Neural cell (in vitro differentiated cells): Measurements from ENCODE around the gene TRABD2B.

ENCODE experiments used
- EP300 ChIP-seq: fragments of 450-650 bp; conservative IDR thresholded peaks from 2 replicates; pipeline ENCODE4 v1.6.1; 2014; ENCODE audit warnings: antibody characterized with exemption, mild to moderate bottlenecking, moderate library complexity; ENCODE audit not compliant: poor library complexity, severe bottlenecking
- EZH2 ChIP-seq: fragments of 200-600, 300-800 bp; shearing (Covaris generic), sonication (generic); IDR thresholded peaks from 2 replicates; pipeline ENCODE4 v1.6.1; 2014; ENCODE audit warnings: antibody characterized with exemption, low read length, borderline replicate concordance, mild to moderate bottlenecking; ENCODE audit not compliant: insufficient read depth, poor library complexity, severe bottlenecking
- POLR2AphosphoS5 ChIP-seq: IDR thresholded peaks from 2 replicates; pipeline ENCODE4 v1.6.1; 2012
- SMC3 ChIP-seq: fragments of 450-650 bp; conservative IDR thresholded peaks from 2 replicates; pipeline ENCODE4 v1.6.1; 2014; ENCODE audit warnings: antibody characterized with exemption, mild to moderate bottlenecking, moderate library complexity; ENCODE audit not compliant: poor library complexity
- TAF1 ChIP-seq: IDR thresholded peaks from 2 replicates; pipeline ENCODE4 v1.6.1; 2012; ENCODE audit warnings: low read depth
- TF ChIP-seq, protein P1 (sequence below): fragments of 450-650 bp; IDR thresholded peaks from 2 replicates; pipeline ENCODE4 v1.5.1; 2014; ENCODE audit warnings: antibody characterized with exemption, mild to moderate bottlenecking, moderate library complexity; ENCODE audit not compliant: poor library complexity, severe bottlenecking
- TF ChIP-seq, protein P2 (sequence below): IDR thresholded peaks from 2 replicates; pipeline ENCODE4 v1.6.1; 2012; ENCODE audit warnings: borderline replicate concordance

DNA sequence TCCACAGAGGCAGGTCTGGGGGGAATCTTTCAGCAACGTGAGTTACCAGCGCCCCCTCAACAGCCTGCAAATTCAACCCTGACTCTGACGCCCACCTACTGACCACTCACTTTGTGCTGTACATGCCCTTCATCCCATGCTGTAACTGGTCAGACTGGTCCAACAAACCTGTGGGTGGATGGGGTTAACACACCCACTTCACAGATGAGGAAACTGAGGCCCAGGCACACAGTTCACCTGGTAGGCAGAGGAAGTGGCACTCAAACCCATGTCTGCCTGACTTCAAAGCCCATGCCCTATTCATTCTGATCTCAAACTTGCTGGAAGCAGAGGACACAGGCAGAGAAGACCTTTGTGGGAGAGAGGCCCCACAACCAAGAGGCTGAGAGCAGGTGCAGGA lies 172.9 kb downstream of the TRABD2B start:
- TF ChIP-seq, protein P1, sequence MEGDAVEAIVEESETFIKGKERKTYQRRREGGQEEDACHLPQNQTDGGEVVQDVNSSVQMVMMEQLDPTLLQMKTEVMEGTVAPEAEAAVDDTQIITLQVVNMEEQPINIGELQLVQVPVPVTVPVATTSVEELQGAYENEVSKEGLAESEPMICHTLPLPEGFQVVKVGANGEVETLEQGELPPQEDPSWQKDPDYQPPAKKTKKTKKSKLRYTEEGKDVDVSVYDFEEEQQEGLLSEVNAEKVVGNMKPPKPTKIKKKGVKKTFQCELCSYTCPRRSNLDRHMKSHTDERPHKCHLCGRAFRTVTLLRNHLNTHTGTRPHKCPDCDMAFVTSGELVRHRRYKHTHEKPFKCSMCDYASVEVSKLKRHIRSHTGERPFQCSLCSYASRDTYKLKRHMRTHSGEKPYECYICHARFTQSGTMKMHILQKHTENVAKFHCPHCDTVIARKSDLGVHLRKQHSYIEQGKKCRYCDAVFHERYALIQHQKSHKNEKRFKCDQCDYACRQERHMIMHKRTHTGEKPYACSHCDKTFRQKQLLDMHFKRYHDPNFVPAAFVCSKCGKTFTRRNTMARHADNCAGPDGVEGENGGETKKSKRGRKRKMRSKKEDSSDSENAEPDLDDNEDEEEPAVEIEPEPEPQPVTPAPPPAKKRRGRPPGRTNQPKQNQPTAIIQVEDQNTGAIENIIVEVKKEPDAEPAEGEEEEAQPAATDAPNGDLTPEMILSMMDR = no peak
- TF ChIP-seq TAF1 = no peak
- no peak for TF ChIP-seq SMC3
- TF ChIP-seq POLR2AphosphoS5 = no peak
- no peak for TF ChIP-seq EP300
- TF ChIP-seq, protein P2, sequence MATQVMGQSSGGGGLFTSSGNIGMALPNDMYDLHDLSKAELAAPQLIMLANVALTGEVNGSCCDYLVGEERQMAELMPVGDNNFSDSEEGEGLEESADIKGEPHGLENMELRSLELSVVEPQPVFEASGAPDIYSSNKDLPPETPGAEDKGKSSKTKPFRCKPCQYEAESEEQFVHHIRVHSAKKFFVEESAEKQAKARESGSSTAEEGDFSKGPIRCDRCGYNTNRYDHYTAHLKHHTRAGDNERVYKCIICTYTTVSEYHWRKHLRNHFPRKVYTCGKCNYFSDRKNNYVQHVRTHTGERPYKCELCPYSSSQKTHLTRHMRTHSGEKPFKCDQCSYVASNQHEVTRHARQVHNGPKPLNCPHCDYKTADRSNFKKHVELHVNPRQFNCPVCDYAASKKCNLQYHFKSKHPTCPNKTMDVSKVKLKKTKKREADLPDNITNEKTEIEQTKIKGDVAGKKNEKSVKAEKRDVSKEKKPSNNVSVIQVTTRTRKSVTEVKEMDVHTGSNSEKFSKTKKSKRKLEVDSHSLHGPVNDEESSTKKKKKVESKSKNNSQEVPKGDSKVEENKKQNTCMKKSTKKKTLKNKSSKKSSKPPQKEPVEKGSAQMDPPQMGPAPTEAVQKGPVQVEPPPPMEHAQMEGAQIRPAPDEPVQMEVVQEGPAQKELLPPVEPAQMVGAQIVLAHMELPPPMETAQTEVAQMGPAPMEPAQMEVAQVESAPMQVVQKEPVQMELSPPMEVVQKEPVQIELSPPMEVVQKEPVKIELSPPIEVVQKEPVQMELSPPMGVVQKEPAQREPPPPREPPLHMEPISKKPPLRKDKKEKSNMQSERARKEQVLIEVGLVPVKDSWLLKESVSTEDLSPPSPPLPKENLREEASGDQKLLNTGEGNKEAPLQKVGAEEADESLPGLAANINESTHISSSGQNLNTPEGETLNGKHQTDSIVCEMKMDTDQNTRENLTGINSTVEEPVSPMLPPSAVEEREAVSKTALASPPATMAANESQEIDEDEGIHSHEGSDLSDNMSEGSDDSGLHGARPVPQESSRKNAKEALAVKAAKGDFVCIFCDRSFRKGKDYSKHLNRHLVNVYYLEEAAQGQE = no peak
- TF ChIP-seq EZH2 = no peak
